H54 (cell line): ENCODE results near the gene COBL.

Experiments
- DNase-seq: peaks from one replicate; pipeline ENCODE4 v3.0.0; 2011; ENCODE audit warnings: low spot score, mixed read lengths; ENCODE audit not compliant: insufficient read length
- FAIRE-seq: peaks from 3 replicates; lab custom pipeline; 2011; peaks lifted over from hg19 to GRCh38; lab: Jason Lieb, UNC
- POLR2A ChIP-seq: IDR thresholded peaks from 2 replicates; pipeline ENCODE4 v1.6.1; 2011; ENCODE audit warnings: low read depth, mild to moderate bottlenecking, low read length

Gene COBL

GRCh38 chr7:51238981-51239495, 77.6 kb downstream of the COBL start:
- DNase-seq (no peak), FAIRE-seq (no peak)
- TF ChIP-seq POLR2A: no peak

DNA sequence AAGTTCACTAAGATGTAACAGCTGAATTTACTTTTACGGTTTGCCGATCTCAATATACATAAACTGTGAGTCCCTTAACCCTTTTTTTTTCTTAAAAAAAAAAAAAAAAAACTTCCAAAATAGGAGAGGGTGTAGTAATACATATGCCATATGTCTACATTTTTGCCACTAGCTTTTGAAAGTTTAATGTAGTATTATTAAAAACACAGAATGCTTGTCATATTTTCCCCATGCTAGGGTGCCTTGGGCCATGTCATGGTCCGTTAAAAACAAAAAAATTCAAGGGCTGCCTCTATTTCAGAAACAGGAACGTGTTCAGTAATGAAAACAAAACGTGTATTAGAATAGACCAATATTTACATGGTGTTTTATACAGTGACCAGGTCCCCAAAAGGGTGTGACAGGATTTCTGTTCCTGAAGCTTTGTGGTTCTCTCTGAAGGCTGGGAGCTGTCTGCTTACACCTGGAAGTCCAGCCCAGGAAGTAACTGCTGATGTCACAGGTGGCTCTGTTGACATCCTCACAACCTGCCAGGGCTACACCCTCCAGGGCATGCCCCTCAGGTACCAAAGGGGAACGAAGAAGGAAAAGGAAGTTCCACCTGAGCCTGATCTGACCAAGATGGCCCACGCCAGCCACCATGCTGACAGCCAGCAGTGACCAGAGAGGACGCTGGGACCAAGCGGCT, 79.0 kb downstream of the COBL start:
- TF ChIP-seq POLR2A: no peak
- no peak for FAIRE-seq
- DNase-seq: no peak

DNA sequence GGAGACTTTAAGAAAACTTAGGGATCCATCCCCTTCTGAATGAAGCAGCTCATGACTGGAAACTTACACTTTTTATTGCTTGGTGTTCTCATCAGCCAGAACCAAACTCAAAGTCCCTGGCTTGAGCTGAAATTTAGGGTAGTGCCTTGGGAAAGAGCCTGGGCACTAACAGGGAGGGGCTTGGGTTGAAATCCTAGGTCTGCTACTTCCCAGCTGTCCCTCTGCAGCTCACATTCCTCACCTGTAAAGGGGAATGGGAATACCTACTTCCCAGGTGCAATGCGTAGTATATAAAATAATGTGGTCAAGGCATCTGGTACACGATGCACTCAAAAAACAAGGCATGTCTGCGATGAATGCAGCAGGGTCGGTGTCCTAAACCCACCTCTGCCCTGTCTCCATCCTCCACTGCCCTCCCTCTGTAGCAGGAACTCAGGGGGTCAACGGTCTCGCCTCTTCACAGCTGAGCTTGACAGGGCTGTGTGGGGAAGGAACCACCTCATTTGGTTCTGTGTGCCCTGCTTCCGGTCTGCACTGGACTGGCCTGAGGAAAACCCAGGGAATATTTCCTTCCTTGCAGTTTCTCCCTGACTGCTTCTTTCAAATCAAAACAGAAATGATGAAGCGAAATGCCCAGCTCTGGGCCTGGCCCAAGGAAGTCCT, 80.0 kb downstream of the COBL start:
- no peak for TF ChIP-seq POLR2A
- FAIRE-seq: no peak
- DNase-seq: no peak

DNA sequence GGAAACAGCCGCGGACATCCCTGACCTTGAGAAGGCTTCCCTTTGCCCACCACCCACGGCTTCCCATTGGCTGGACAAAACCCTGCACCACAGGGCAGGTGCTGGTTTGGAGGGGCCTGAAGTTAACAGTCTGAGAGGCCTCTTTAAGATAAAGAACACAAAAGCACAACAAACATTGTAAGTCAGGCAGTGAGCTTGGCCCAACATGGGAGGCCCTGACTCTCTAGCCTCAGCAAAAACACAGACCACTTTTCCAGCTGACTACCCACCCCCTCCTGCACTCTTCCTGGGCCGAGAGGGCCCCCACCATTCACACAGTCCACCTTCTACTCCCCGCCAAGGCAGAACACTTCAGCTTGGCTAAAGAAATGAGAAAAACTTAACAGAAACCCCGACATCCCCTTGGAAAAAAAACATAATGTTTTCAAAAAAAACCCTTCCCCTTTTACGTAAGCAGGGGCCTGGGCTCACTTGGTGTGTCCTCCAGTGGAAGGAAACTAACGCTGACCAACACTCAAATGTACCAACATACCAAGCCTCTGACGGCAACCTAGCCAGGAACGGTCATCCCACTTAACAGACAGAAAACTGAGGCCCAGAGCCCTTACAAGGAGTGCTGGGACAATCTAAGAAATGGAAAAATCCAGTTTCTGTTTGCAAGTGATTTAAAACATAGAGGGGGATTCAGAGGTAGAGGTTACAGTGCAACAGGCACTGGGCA, 80.9 kb downstream of the COBL start:
- no peak for TF ChIP-seq POLR2A
- FAIRE-seq (no peak), DNase-seq (no peak)

GRCh38 chr7:51234609-51235308, 81.8 kb downstream of the COBL start:
- no peak for DNase-seq
- no peak for FAIRE-seq
- no peak for TF ChIP-seq POLR2A

GRCh38 chr7:51234139-51234538, 82.5 kb downstream of the COBL start:
- FAIRE-seq: no peak
- TF ChIP-seq POLR2A: no peak
- DNase-seq: no peak

- no peak for TF ChIP-seq POLR2A
- no peak for FAIRE-seq
- no peak for DNase-seq
Measured at GRCh38 chr7:51233374-51233773, 83.2 kb downstream of the COBL start.

DNA sequence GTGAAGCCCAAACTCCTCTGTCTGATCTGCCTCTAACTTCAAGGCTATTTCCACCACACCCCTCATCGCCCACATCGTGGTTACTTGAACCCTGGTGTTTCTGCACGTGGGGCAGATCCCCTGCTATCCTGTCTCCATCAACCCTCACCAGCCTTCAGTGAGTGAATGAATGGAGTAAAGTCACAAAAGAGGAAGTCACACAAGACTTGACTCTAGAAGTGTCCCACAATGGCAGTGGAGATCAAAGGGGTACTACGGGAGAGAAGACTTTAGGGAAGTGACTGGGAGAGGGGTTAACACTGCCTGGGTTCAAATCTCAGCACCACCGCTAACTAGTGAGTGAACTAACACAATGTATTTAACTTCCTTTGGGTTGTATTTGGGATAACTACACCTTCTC, 85.9 kb downstream of the COBL start:
- no peak for TF ChIP-seq POLR2A
- FAIRE-seq: no peak
- no peak for DNase-seq

DNA sequence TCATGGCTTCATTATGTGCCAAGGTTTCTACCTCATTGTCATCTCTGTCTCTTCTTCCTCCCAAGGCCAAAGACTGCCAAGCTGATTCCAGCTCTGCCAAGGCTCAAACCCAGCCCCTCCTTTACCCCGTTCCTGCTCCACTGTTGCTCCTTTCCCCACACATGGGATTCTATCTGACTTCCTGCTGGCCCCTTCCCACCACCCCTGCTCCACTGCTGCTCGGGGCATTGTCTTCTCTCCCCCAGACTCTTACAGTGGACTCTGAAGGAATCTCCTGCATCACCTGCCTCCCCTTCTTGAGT, 86.3 kb downstream of the COBL start:
- FAIRE-seq (no peak), DNase-seq (no peak)
- no peak for TF ChIP-seq POLR2A

DNA sequence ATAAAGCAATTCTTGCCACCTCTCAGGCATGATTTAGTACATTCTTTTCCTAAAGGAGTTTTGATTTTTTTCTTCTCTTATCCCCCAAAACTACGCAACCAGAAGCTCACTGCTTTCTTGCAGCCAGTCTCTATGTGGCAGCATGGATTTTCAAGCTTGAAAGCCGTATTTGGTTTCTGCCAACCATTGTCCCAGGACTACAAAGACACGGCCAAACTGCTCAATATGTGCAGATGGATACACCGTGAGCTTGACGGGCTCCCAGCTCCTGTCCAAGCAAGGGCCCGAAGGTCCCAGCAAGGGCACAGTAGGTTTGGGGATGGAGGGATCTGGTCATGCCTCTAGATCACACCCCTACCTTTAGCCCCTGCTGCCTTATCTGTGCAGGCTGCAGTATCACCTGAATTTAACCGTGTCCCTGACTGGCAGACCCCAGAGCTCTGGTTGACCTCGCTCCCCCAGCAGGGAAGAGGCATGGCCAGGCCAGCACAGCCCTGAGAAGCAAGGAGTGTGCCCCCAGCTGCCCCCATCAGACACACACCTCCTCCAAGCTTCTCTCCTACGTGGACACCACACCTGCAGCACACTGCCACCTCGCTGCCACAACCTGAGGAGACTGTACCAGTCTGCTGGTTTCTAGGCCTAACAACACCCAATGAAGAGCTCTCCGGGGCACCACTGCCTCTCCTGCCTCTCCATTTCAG, 86.8 kb downstream of the COBL start:
- FAIRE-seq: no peak
- no peak for TF ChIP-seq POLR2A
- DNase-seq: no peak

DNA sequence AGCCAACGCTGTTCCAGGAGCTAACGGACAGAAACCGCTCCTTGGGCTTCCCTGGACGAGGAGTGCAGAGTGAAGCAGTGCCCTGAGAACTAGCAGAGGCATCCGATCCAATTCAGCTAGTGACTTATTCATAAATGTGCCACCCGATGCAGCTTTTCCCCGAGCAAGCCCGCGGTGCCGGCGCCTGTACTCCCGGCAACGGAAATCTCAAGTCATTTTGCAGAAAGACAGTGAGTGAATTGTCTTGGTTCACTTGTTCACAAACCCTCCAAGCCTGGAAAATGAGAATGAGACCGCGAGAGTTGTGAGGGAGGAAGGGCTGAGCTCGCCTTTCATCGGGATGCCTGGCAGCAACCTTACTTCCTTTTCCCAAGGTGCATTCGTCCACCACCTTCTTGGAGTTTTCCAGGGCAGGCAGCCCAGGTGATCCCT, 87.5 kb downstream of the COBL start:
- DNase-seq: no peak
- no peak for FAIRE-seq
- TF ChIP-seq POLR2A: no peak

GRCh38 chr7:51228386-51228958, 88.1 kb downstream of the COBL start:
- FAIRE-seq (no peak), DNase-seq (no peak)
- no peak for TF ChIP-seq POLR2A

GRCh38 chr7:51227861-51228260, 88.7 kb downstream of the COBL start:
- FAIRE-seq (no peak), DNase-seq (no peak)
- TF ChIP-seq POLR2A: no peak
